ENCODE data around the gene NAT8L. TPM values are rescaled to one million over a fixed set of nuclear protein-coding genes. Genes with fewer than 3 reads are reported as not detected.

NAT8L gene
- total and polyA plus RNA-seq, 2 donors (not counting 3 experiments of a cell fraction or from before 2014, with no cell fraction given) = 0.10 to 0.11 TPM

DNA sequence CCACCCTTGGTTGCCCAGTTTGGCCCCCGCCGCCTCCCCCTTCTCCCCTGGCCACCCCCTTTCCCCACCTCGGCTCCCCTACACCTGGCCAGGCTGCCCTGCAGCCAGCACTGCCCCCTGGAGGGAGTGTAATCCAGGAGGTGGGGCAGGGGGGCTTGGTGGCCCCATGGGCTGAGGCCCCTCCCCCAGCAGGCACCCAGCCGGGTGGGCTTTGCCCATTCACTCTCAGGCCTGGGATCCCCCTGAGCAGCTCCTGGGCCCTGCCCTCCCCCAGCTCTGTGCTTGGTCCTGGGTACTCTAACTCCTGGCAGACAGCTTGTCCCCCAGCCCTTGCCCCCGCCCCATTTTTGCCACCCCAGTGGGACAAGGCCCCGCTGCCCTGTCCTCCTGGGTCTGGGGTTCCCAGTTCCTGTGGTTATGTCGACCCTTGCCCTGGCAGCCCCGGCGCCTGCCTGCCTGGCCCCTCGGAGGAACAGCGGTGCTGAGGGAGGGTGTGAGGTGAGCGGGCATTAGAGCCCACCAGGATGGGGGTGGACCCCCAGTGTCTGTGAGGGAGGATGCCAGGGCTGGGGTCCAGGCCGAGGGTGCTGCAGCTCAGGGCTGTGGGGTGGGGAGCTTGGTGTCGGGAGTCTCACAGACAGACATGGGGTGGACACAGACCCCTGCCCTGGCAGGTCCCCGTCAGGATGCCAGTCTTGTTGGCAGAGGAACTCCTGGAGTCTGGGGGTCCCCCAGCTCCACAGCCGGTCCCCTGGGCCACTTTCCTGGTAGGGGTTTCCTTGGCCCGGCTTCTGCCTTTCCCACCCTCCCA, 10.2 kb downstream of the NAT8L start:
- Histone ChIP-seq H3K4me3 (replicated peaks in 1 of 3; ENCODE audit: insufficient read depth in 1 of 3, low read depth in 1 of 3, low read length in 3 of 3) (no peak overlapping the region), H3K36me3 (ENCODE audit: control insufficient read depth in 2 of 2, extremely low read depth in 1 of 2, insufficient read depth in 2 of 2, low read length in 2 of 2) (no peaks in the 10 kb centered on the region), H3K4me2 (ENCODE audit: insufficient read depth, low read length) (no peak overlapping the region), H3K27ac (ENCODE audit: insufficient read depth, low read depth, low read length) (no peak overlapping the region), H3K79me2 (ENCODE audit: control insufficient read depth, insufficient read depth, low read length) (no peaks in the 10 kb centered on the region), H3K9ac (replicated peaks; ENCODE audit: extremely low read depth, insufficient read depth, low read length) (no peak overlapping the region), H3K4me1 (ENCODE audit: control insufficient read depth, extremely low read depth, insufficient read depth, low read length) (no peaks in the 10 kb centered on the region), H3K9me1 (replicated peaks; ENCODE audit: control insufficient read depth, extremely low read depth, insufficient read depth, low read length) (no peaks in the 10 kb centered on the region), H4K20me1 (replicated peaks; ENCODE audit: control insufficient read depth, extremely low read depth, insufficient read depth, low read length) (no peaks in the 10 kb centered on the region), H2AFZ (ENCODE audit: low read depth, low read length) (no peak overlapping the region), H3K9me3 (replicated peaks; ENCODE audit: control insufficient read depth, insufficient read depth, low read length) (no peaks in the 10 kb centered on the region), H3K27me3 (ENCODE audit: control insufficient read depth in 2 of 2, insufficient read depth in 2 of 2, low read length in 2 of 2) (no peaks in the 10 kb centered on the region)
- CTCF ChIA-PET = no interaction called here
- no peak for TF ChIP-seq POLR2A (IDR thresholded peaks at IDR 0.05; ENCODE audit: low read depth, low read length)
- TF ChIP-seq MYC (IDR thresholded peaks at IDR 0.05; ENCODE audit: low read depth, low read length) = no peak
- TF ChIP-seq EZH2 (IDR thresholded peaks at IDR 0.05; ENCODE audit: borderline replicate concordance, low read depth, low read length, severe bottlenecking) = no peak
- TF ChIP-seq, protein P1, sequence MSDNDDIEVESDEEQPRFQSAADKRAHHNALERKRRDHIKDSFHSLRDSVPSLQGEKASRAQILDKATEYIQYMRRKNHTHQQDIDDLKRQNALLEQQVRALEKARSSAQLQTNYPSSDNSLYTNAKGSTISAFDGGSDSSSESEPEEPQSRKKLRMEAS (IDR thresholded peaks at IDR 0.05; ENCODE audit: insufficient read depth, insufficient read length) = no peak
- no peak for TF ChIP-seq JUN (IDR thresholded peaks at IDR 0.05; ENCODE audit: borderline replicate concordance, insufficient read depth, insufficient read length, low read depth)
- no peak for TF ChIP-seq FOS (IDR thresholded peaks at IDR 0.05; ENCODE audit: borderline replicate concordance, insufficient read depth, low read length)
- no TSS peak for BruUV-seq (replicated peaks)
- intact Hi-C loops (cut with micrococcal nuclease) (no loop called here), dilution Hi-C loops (cut with MboI; ENCODE audit: extremely low pct_ligation_motif_present, low sequenced_read_pairs) (no loop called here)
- no peak for DNase-seq (ENCODE audit: low read depth, low spot score)
- no peak for FAIRE-seq
- POLR2A ChIA-PET = no interaction called here

DNA sequence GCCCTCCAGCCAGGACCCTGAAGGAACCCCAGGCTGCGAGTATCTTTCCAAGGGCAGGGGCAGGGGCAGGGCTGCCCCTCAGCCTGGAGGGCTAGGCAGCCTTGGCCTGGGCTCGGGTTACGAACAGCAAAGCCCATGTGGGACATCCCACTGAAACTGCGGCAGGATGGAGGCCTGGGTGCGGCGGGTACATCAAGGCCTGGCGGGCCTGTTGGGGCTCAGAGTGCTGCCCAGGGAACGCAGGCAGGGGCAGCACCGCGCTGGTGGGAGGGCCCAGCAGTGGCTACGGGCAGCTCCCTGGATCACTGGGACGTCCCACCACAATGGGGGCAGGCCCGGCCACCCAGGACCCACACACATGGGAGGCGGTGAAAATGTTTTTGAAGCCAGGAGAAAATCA, 10.9 kb downstream of the NAT8L start:
- Histone ChIP-seq H4K20me1 (replicated peaks; ENCODE audit: control insufficient read depth, extremely low read depth, insufficient read depth, low read length) (no peaks in the 10 kb centered on the region), H3K4me3 (replicated peaks in 1 of 3; ENCODE audit: insufficient read depth in 1 of 3, low read depth in 1 of 3, low read length in 3 of 3) (no peak overlapping the region), H3K9me3 (replicated peaks; ENCODE audit: control insufficient read depth, insufficient read depth, low read length) (no peaks in the 10 kb centered on the region), H3K27ac (ENCODE audit: insufficient read depth, low read depth, low read length) (no peak overlapping the region), H3K79me2 (ENCODE audit: control insufficient read depth, insufficient read depth, low read length) (no peaks in the 10 kb centered on the region), H3K4me1 (ENCODE audit: control insufficient read depth, extremely low read depth, insufficient read depth, low read length) (no peaks in the 10 kb centered on the region), H3K9me1 (replicated peaks; ENCODE audit: control insufficient read depth, extremely low read depth, insufficient read depth, low read length) (no peaks in the 10 kb centered on the region), H2AFZ (ENCODE audit: low read depth, low read length) (no peak overlapping the region), H3K4me2 (ENCODE audit: insufficient read depth, low read length) (no peak overlapping the region), H3K9ac (replicated peaks; ENCODE audit: extremely low read depth, insufficient read depth, low read length) (no peak overlapping the region), H3K27me3 (ENCODE audit: control insufficient read depth in 2 of 2, insufficient read depth in 2 of 2, low read length in 2 of 2) (no peaks in the 10 kb centered on the region), H3K36me3 (ENCODE audit: control insufficient read depth in 2 of 2, extremely low read depth in 1 of 2, insufficient read depth in 2 of 2, low read length in 2 of 2) (no peaks in the 10 kb centered on the region)
- ChIA-PET POLR2A (no interaction called here), CTCF (no interaction called here)
- DNase-seq (ENCODE audit: low read depth, low spot score) (no peak), FAIRE-seq (no peak)
- TF ChIP-seq, protein P1 (IDR thresholded peaks at IDR 0.05; ENCODE audit: insufficient read depth, insufficient read length) = no peak
- TF ChIP-seq GATA2 (IDR thresholded peaks at IDR 0.05; ENCODE audit: insufficient read depth, insufficient read length, low read depth, low read length) (no peak), POLR2AphosphoS5 (IDR thresholded peaks at IDR 0.05; ENCODE audit: insufficient read depth, low read depth, low read length) (no peak), POLR2A (IDR thresholded peaks at IDR 0.05; ENCODE audit: low read depth, low read length) (no peak), FOS (IDR thresholded peaks at IDR 0.05; ENCODE audit: borderline replicate concordance, insufficient read depth, low read length) (no peak), JUN (IDR thresholded peaks at IDR 0.05; ENCODE audit: borderline replicate concordance, insufficient read depth, insufficient read length, low read depth) (no peak), EZH2 (IDR thresholded peaks at IDR 0.05; ENCODE audit: borderline replicate concordance, low read depth, low read length, severe bottlenecking) (no peak), MYC (IDR thresholded peaks at IDR 0.05; ENCODE audit: low read depth, low read length) (no peak)
- TF ChIP-seq, protein P2, sequence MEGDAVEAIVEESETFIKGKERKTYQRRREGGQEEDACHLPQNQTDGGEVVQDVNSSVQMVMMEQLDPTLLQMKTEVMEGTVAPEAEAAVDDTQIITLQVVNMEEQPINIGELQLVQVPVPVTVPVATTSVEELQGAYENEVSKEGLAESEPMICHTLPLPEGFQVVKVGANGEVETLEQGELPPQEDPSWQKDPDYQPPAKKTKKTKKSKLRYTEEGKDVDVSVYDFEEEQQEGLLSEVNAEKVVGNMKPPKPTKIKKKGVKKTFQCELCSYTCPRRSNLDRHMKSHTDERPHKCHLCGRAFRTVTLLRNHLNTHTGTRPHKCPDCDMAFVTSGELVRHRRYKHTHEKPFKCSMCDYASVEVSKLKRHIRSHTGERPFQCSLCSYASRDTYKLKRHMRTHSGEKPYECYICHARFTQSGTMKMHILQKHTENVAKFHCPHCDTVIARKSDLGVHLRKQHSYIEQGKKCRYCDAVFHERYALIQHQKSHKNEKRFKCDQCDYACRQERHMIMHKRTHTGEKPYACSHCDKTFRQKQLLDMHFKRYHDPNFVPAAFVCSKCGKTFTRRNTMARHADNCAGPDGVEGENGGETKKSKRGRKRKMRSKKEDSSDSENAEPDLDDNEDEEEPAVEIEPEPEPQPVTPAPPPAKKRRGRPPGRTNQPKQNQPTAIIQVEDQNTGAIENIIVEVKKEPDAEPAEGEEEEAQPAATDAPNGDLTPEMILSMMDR (IDR thresholded peaks at IDR 0.05; ENCODE audit: extremely low read depth in 1 of 2, insufficient read depth in 1 of 2, low read depth in 1 of 2, low read length in 2 of 2) = no peak
- no TSS peak for BruUV-seq (replicated peaks)
- dilution Hi-C loops (cut with MboI; ENCODE audit: extremely low pct_ligation_motif_present, low sequenced_read_pairs) = no loop called here
- intact Hi-C loops (cut with micrococcal nuclease) = no loop called here

Measured in endothelial cell of umbilical vein (primary cell).